ENCODE data around the gene OTULINL. TPM values are rescaled to one million over a fixed set of nuclear protein-coding genes. Genes with fewer than 3 reads are reported as not detected.
A peak's percentile ranks its signal among the peaks of the same experiment; 100 is the strongest.

The OTULINL gene
- total RNA-seq, 1 experiment from 2014 or later: 21.5 TPM

- Histone ChIP-seq H3K27me3 (no peaks in the 10 kb centered on the region), H3K36me3 (no peaks in the 10 kb centered on the region), H3K9me3 (replicated peaks) (no peaks in the 10 kb centered on the region), H3K4me1 (no peaks in the 10 kb centered on the region), H3K4me3 (no peak overlapping the region), H3K27ac (no peak overlapping the region)
- no peak for DNase-seq
These were observed 11.5 kb upstream of the OTULINL start for GRCh38 chr5:14569948-14570691.

- Histone ChIP-seq H3K9me3 (replicated peaks) (no peaks in the 10 kb centered on the region), H3K27me3 (no peaks in the 10 kb centered on the region), H3K4me3 (no peak overlapping the region), H3K36me3 (no peaks in the 10 kb centered on the region), H3K4me1 (no peaks in the 10 kb centered on the region), H3K27ac (no peak overlapping the region)
- DNase-seq: no peak
These were observed 9.7 kb upstream of the OTULINL start for GRCh38 chr5:14571901-14572300.

- DNase-seq: no peak
- no peak overlapping the region for H3K27ac ChIP-seq
- no peaks in the 10 kb centered on the region for H3K9me3 ChIP-seq (replicated peaks)
- no peaks in the 10 kb centered on the region for H3K4me1 ChIP-seq
- no peaks in the 10 kb centered on the region for H3K27me3 ChIP-seq
- H3K36me3 ChIP-seq: no peaks in the 10 kb centered on the region
- H3K4me3 ChIP-seq: no peak overlapping the region
These were observed 9.2 kb upstream of the OTULINL start for GRCh38 chr5:14572385-14572784.

GRCh38 chr5:14572836-14573235 is 8.8 kb upstream of the OTULINL start:
- H3K27me3 ChIP-seq: no peaks in the 10 kb centered on the region
- H3K27ac ChIP-seq: no peak overlapping the region
- H3K4me1 ChIP-seq: no peaks in the 10 kb centered on the region
- DNase-seq: no peak
- no peaks in the 10 kb centered on the region for H3K36me3 ChIP-seq
- no peaks in the 10 kb centered on the region for H3K9me3 ChIP-seq (replicated peaks)
- no peak overlapping the region for H3K4me3 ChIP-seq

- no peaks in the 10 kb centered on the region for H3K4me1 ChIP-seq
- no peak overlapping the region for H3K27ac ChIP-seq
- DNase-seq: no peak
- H3K27me3 ChIP-seq: no peaks in the 10 kb centered on the region
- H3K36me3 ChIP-seq: no peaks in the 10 kb centered on the region
- H3K4me3 ChIP-seq: no peak overlapping the region
- no peaks in the 10 kb centered on the region for H3K9me3 ChIP-seq (replicated peaks)
These were observed 7.5 kb upstream of the OTULINL start for GRCh38 chr5:14574096-14574495.

- H3K27me3 ChIP-seq: no peaks in the 10 kb centered on the region
- no peaks in the 10 kb centered on the region for H3K9me3 ChIP-seq (replicated peaks)
- no peaks in the 10 kb centered on the region for H3K36me3 ChIP-seq
- no peak overlapping the region for H3K4me3 ChIP-seq
- no peak overlapping the region for H3K27ac ChIP-seq
- peaks cover 3% of the 10 kb centered on the region; the same call in 1 of the 2 replicates for H3K4me1 ChIP-seq
- peak; percentile 25 to 44 for DNase-seq
These were observed 6.6 kb upstream of the OTULINL start for GRCh38 chr5:14574891-14575508.

- peaks cover 8% of the 10 kb centered on the region; the same call in 1 of the 2 replicates for H3K4me1 ChIP-seq
- H3K4me3 ChIP-seq: no peak overlapping the region
- DNase-seq: no peak
- H3K9me3 ChIP-seq (replicated peaks): no peaks in the 10 kb centered on the region
- no peaks in the 10 kb centered on the region for H3K36me3 ChIP-seq
- no peaks in the 10 kb centered on the region for H3K27me3 ChIP-seq
- H3K27ac ChIP-seq: no peak overlapping the region
These were observed 5.4 kb upstream of the OTULINL start for GRCh38 chr5:14576206-14576605.

GRCh38 chr5:14577079-14577725 is 4.4 kb upstream of the OTULINL start:
- no peak for DNase-seq
- Histone ChIP-seq H3K9me3 (replicated peaks) (no peaks in the 10 kb centered on the region), H3K36me3 (no peaks in the 10 kb centered on the region), H3K4me1 (peaks cover 8% of the 10 kb centered on the region; the same call in 1 of the 2 replicates), H3K27me3 (no peaks in the 10 kb centered on the region), H3K4me3 (no peak overlapping the region), H3K27ac (no peak overlapping the region)

- Histone ChIP-seq H3K36me3 (no peaks in the 10 kb centered on the region), H3K4me1 (peaks cover 8% of the 10 kb centered on the region; the same call in 1 of the 2 replicates), H3K27me3 (no peaks in the 10 kb centered on the region), H3K27ac (no peak overlapping the region), H3K9me3 (replicated peaks) (no peaks in the 10 kb centered on the region), H3K4me3 (no peak overlapping the region)
- DNase-seq: no peak
These were observed 3.6 kb upstream of the OTULINL start for GRCh38 chr5:14577971-14578370.

- Histone ChIP-seq H3K4me1 (peaks cover 8% of the 10 kb centered on the region; the same call in 1 of the 2 replicates), H3K27ac (no peak overlapping the region), H3K36me3 (no peaks in the 10 kb centered on the region), H3K27me3 (no peaks in the 10 kb centered on the region), H3K9me3 (replicated peaks) (no peaks in the 10 kb centered on the region), H3K4me3 (no peak overlapping the region)
- DNase-seq: no peak
These were observed 2.3 kb upstream of the OTULINL start for GRCh38 chr5:14579246-14579645.

GRCh38 chr5:14579731-14580397 is 1.7 kb upstream of the OTULINL start:
- Histone ChIP-seq H3K4me3 (no peak overlapping the region), H3K27ac (no peak overlapping the region), H3K4me1 (peaks cover 8% of the 10 kb centered on the region; the same call in 1 of the 2 replicates), H3K36me3 (no peaks in the 10 kb centered on the region), H3K27me3 (no peaks in the 10 kb centered on the region), H3K9me3 (replicated peaks) (no peaks in the 10 kb centered on the region)
- DNase-seq: peak in 1 of 2 experiments; percentile 12

GRCh38 chr5:14580398-14581034 is 1.1 kb upstream of the OTULINL start:
- Histone ChIP-seq H3K4me3 (peak overlapping the region; percentile 73), H3K27me3 (no peaks in the 10 kb centered on the region), H3K27ac (no peak overlapping the region; the same call in 1 of the 2 replicates), H3K9me3 (replicated peaks) (no peaks in the 10 kb centered on the region), H3K4me1 (peaks cover 8% of the 10 kb centered on the region; the same call in 1 of the 2 replicates), H3K36me3 (no peaks in the 10 kb centered on the region)
- peak; percentile 34 to 63 for DNase-seq

GRCh38 chr5:14581891-14582796 is 552 bp downstream of the OTULINL start:
- H3K9me3 ChIP-seq (replicated peaks): 0 out of 2 replicates have a peak, but pooled peaks cover 4% of the 10 kb centered on the region
- peak overlapping the region; percentile 44; the same call in 1 of the 2 replicates for H3K27ac ChIP-seq
- peak overlapping the region; percentile 73 for H3K4me3 ChIP-seq
- H3K36me3 ChIP-seq: no peaks in the 10 kb centered on the region
- H3K4me1 ChIP-seq: peaks cover 8% of the 10 kb centered on the region; the same call in 1 of the 2 replicates
- no peaks in the 10 kb centered on the region for H3K27me3 ChIP-seq
- DNase-seq: peak; percentile 49 to 51

Data from SJCRH30 (cell line).